Medulla oblongata (tissue), 1 donor: Measurements from ENCODE around the gene FBXW9.
A peak's percentile ranks its signal among the peaks of the same experiment; 100 is the strongest.
"Not testable (repeated sequence)": the region's sequence is repeated elsewhere in the genome, so short reads cannot be mapped to it uniquely, and the experiment has no call there.

ENCODE experiments used
- DNase-seq: peaks from one replicate; pipeline ENCODE4 v3.0.0-alpha.2; 2015; ENCODE audit errors: extremely low spot score

Gene FBXW9

DNA sequence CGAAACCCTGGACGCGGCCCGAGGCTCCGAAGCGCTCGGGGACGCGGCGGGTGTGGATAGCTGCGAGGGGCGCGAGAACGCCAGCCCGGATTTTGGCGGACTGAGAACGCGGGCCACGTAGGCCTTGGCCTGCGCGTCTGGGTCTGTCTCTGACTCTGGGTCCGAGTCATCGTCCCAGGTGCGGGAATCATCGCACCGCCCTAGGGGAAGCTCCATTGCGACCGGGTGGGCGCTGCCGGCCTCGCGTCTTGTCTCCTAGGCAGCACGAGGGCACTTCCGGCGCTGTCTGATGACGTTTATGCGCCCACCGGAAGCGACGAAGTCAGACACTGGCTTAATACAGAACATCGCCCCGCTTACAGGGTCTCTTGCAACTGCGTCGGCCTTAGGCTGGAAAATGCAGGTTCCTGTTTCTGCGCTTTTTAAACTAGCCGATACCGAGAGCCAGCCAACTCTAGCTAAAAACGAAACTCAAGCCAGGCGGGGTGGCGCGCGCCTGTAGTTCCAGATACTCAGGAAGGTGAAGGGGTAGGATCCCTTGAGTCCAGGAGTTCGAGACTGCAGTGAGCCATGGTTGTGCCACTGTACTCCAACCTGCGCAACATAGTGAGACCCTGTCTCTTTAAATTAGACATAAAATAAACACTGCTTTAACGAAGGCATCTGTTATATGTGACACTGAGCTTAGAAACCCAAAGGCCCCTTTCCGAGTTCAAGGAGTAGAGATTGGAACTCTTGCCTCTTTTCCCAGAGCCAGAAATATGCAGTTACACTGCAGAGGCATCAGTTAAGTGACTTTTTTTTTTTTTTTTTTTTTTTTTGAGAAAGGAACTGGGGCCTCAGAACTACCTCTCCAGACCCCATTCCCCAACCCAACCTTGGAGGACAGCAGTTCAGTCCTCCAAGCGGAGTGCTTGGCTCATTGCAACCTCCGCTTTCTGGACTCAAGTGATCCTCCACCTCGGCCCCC lies at the start of gene FBXW9:
TSS of gene FBXW9 (minus strand) at position 266 of the 970 bp plus-strand sequence. CDS start at position 216, 50 bp downstream.
- peak; percentile 96 for DNase-seq

DNA sequence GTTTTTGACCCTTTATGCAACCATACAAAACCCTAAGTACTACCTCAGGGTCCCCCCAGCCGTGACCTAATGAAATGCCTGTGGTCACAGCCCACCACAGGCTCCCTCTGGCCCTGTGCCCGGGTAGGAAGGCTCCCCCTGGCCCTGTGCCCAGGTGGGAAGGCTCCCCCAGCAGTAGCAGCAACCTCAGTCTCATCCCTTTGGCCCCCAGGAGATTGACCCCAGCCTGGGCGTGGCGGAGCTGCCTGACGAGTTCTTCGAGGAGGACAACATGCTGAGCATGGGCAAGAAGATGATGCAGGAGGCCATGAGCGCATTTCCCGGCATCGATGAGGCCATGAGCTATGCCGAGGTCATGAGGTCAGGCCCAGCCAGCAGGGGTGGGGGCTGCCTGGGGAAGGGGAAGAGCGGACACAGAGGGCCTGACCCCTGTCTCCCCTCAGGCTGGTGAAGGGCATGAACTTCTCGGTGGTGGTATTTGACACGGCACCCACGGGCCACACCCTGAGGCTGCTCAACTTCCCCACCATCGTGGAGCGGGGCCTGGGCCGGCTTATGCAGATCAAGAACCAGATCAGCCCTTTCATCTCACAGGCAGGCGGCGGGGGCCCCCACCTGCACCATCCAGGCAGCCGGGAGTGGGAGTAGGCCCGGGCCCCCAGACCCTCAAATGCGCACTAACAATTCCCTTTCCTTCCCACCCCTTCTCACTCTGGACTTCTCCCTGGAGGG lies 48.9 kb upstream of the FBXW9 start:
- no peak for DNase-seq

DNA sequence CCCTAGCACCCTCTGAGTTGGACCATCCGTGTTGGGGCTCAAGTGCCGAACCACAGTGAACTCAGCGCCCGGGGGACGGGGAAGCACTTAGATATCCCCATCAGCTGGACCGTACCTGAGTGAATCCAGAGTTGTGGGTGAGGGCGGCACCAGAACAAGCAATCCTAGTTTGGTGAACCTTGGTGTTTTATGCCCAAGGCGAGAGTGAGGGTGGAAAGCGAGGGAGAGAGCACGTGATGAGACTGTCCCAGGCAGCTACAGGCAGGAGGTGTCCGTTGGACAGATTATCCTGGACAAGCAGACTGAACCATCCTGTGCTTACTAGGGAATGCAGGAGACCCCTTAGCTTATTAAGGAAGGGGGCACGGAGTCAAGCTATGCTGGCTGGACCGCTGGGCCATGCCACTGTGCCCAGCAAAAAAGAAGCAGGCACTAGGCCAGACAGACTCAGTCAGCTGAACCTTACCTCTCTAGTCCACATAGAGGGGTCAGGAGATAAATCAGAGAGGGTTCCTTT lies 41.5 kb upstream of the FBXW9 start:
- DNase-seq = no peak

DNA sequence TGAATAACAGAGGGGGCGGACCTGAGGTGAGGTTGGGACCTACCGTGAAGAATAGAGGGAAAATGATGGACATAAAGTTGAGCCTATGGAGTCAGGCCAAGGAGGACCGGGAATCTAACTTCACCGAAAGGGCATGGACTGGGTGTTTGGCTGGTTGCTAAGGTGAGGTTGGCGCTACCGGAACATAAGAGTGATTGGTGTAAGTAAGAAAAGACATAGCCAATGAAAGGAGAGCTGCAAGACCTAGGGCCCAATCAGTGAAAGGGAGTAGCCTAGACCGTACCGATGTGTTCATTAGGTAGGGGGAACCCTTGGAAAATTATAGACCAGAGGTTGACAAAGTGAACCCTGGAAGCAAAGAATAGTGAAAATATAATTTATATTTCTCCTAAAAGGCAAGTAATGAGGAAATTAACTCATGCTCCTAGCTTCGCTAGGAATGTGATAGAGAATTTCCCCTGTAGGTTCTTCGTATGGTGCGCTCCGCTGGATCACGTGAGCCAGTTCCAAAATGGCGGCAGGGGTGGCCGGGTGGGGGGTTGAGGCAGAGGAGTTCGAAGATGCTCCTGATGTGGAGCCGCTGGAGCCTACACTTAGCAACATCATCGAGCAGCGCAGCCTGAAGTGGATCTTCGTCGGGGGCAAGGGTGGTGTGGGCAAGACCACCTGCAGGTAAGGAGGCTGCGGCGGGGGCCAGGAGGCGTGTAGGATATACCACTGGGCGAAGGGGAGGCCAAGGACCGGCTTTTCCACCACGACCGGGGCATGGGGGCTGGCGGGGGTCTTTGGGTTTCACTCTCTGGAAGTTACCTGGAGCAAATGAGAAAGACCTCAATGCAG lies 40.8 kb upstream of the FBXW9 start, which contains the start of gene GET3:
TSS of gene GET3 (plus strand) at position 503 of the 840 bp plus-strand sequence. CDS start at position 512, 9 bp downstream.
- peak; percentile 99 for DNase-seq

DNA sequence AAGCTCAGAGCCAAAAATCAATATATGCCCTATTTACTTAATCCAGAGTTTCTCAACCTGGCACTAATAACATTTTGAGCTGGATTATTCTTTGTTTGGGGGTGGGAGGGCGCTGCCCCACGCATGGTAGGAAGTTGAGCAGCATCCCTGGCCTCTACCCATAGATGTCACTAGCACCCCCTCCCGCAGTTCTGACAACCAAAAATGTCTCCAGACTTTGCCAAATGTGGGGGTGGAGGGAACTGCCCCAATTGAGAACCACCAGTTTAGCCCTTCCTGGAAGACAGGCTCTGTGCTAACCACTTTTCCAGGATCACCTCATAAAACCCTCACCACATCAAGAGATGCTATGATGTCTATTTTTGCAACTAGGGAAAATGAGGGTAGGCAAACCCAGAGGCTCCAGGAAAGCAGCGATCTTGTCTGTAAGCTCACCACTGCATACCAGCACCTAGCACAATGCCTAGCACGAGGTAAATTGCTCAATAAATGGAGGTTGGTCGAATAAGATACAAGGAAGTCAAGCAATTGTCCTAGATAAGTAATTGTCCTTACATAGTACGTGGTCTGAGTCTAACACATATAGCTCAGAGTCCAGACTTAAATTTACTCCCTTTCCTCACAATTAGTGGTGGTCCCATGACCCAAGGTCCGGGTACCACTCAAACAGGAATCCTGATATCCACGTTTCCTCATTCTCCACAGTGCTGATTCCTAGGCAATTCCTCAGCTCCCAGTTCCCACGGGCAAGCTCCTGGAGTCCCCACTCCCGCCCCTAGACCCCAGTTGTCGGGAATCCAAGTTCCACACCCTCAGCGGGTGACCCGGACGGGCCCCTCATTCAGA lies 37.2 kb upstream of the FBXW9 start:
- no peak for DNase-seq

DNA sequence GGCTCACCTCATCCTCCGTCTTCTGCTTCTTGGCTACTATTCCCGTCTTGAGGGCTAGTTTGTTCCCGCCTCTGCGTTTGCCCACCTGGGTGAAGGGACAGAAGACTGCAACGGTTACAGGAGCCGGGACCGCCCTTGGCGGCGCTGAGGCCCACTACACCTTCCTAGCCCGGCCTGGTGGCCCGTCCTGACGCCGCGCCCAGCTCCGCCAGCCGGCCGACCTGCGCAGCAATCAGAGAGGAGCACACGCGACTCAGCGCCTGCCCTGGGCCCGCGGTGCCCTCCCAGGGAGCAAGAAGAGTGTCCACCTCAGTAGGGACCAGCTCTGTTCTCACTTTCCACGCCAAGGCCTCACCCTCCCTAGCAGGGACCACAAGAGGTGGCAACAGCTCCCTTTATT lies 34.9 kb upstream of the FBXW9 start:
- no peak for DNase-seq

DNA sequence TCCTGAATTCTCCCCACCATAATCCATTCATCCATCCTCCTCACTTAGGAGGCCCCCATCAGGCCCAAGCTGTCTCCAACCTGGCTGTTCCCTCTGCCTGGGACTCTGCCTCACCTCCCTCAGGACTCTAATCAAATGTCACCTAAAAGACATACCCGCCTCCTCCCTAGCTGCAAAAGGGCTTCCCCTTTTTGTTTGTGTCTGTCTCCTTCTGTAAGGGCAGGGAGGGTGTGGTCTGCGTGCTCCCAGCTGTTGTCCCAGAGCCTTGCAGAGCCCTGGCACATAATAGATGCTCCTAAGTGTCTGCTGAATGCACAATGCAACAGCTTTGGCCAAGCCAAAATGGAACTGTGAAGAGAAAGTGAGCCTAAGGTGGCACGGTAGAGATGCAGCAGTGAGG lies 33.6 kb upstream of the FBXW9 start:
- no peak for DNase-seq

DNA sequence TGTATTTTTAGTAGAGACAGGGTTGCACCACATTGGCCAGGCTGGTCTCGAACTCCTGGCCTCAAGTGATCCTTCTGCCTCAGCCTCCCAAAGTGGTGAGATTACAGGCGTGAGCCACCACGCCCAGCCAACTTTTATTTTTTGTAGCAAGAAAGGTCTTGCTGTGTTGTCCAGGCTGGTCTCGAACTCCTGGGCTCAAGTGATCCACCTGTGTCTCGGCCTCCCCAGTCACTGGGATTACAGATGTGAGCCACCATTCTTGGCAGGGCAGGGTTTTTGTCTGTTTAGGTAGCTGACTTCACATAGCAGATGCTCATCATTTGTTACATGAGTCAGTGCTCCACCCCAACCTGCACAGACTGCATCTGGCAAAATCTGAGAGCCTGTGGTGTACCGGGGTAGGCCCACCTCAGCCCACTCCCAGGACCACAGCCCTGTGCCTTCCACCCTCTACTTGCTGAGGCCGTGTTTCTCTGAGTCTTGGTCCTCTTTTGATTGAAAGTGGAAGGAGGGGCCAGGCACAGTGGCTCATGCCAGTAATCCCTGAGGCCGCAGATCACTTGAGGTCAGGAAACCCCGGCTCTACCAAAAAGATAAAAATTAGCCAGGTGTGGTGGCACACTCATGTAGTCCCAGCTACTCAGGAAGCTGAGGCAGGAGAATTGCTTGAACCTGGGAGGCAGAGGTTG lies 31.5 kb upstream of the FBXW9 start:
- no peak for DNase-seq

DNA sequence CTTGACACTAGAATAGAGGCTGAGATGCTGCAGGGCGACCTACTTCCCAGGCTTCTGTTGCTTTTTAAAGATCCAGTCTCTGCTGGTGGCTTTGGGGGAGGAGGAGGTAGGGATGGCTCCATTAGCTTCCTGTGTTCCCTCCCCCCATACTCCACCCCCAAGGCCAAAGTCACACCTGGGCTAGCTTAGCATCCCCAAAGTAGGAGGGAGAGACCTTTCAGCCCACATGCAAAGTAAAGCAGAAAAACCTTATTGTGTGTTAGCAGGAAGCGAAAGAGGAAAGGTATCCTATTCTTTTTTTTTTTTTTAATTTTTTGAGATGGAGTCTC lies 30.5 kb upstream of the FBXW9 start:
- no peak for DNase-seq

DNA sequence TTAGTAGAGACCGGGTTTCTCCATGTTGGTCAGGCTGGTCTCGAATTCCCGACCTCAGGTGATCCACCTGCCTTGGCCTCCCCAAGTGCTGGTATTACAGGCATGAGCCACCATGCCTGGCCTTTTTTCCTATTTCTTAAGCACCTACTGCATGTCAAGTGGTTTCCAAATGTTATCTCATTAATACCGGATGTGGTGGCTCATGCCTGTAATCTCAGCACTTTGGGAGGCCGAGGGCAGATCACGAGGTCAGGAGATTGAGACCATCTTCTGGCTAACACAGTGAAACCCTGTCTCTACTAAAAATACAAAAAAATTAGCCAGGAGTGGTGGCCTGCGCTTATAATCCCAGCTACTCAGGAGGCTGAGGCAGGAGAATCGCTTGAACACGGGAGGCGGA lies 29.2 kb upstream of the FBXW9 start:
- not testable (repeated sequence) for DNase-seq

DNA sequence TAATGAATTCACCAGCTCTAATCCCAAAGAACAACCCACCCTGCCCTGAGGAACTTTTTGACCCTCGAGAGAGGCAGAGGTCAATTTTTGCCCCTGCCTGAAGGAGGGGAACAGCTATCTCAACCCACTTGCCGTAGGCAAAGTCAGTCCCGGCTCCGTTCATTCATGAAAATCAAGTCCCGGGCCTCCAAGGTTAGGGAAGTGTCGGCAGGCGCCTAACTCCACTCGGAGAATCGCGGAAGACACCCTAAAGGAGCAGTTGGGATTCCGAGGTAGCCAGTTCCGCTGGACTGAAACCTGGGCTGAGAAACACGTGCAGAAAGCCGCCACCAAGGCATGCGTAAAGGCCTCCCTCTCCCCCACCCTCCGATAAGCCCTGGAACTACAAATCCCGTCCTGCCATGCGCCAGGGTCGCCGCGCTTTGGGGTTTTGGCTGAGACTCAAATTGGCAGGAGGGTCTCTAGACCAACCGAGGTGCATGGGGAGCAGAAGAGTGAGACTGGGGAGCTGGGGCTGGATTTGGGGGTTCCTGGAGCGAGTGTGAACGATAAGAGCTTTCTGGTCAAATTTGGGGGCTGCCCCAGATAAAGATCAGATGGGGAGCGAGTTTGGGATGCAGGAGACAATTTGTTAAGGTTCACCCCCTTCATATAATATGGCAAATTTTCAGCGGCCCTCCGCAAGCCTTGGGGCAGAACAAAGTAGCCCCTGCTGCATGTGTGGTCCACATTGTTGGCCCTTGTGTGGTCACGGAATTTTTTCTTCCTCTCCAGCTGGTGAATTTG lies 27.4 kb upstream of the FBXW9 start, which contains the start of gene TNPO2:
TSS of gene TNPO2 (minus strand) at position 292 of the 786 bp plus-strand sequence. CDS start 2,955 bp downstream, outside the sequence.
- peak; percentile 54 for DNase-seq

DNA sequence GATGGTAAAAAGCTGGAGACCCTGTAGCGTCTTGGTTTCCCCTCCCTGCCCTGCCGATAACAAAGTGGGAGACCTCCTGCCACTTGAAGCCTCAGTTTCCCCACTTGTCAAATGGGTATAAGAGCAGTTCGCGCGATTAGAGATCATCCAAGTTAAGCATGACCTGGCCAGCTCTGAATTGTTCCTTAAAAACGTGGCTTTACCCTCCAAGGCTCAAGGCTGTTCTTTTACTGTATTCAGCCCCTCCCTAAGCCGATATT lies 26.9 kb upstream of the FBXW9 start:
- no peak for DNase-seq

DNA sequence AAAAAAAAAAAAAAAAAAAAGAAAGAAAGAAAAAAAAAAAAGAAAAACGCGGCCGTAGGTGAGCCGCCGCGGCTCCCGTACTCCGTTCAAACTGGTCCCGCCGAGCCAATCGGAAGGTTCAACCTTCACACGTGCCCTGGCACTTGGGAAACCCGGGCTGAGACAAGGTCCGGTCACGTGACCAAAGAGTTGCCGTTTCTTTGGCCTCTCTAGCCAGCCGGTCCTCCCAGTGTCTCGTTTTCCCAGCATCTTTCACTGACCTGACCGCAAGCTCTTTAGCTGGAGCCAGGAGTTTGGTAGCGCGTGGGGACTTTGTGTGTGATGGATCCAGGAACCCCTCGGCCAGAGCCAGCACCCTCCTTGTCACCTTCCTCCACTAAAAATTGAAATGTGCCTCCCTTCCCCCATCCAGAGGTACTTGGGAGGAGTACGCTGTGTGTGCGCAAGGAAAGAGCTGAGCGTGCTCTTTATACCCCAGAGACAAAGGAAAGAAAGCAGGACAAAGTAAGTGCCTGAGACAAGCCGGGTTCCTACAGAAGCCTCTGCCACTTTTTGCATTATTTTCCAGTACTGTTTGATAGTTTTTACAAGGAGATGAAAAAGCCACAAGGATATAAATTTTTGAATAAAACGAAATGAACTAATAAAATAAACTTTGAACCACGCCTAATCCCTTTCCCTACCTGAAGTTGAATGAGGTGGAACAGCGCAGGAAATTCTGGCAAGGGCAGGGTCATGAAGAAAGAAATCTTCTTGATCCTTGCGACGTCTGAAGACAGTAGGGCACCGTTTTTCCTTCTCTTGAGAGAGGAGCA lies 26.3 kb upstream of the FBXW9 start:
- DNase-seq = peak; percentile 100

DNA sequence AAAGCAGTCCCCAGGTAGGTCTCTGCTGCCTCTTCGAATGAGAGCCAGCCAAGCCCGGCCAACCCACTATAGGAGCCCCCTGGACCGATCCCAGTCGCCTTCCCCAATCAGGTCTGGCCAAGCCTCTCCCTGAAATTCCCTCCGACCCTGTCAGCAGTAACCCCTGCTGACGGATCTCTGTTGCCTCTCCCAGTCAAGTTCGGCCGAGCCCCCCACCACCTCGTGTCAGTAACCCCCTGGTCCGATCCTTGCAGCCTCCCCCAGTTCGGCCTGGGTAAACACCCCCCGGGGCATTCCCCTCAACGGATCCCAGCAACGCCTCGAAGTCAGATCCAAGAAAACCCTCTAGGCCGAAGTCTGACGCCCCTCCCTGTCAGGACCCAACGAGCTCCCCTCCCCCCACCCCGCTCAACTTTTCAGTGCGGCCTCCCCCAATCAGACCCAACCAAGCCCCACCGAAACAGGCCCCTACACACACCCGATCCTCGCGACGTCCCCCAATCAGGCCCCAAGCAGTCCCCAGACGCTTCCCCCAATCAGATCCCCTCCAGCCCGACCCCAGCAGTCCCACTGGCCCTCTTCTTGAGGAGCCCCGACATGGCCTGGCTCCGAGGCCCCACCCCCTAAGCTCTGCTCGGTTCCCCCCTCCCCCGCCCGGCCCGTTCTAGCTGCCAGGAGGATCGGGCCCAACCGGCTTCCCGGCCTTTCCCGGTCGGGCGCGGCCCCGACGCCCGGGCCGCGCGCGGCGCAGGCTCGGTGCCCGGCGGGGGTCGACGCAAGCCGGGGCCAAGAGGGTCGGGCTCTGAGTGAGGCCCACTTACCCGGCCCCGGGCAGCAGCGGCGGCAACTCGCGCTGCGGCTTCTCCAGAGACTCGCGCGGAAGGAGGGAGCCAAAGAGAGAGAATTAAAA lies 25.5 kb upstream of the FBXW9 start:
- peak; percentile 35 for DNase-seq

DNA sequence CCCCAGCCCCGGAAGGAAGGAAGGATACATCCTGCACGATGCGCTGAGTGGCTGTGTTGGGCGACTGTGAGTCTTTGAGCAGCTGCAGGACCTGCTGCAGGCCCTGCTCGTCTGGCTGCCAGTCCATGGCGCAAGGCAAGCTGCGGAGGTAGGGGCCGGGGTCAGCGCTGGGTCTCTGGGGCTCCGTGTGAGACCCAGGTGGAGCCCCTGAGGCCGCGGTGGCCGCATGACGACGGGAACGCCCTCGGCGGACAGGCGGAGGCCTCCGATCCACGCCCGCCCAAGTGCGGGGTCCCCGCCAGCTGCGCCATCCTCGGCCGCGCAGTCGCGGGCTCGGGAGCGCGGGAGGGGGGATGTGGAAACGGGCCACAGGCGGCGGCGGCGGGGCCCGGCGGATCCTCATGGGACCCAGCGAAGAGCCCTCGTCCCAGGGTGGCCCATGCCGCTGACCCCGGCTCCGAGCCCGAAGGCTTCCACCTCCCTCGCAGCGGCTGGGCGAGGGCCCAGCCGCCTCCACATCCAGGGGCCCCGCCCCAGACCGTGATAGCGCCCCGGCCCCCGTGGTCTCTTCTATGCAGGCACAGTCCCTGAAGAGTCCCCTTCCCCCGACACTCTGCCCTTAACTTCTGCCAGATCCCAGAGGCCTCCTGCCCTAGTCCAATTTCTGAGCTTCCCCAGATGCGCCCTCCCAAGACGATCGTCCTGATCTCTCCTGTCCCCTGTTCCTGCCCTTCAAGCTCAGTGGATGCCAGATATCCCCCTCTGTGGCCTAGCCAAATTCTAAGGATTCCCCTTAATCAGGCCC lies 24.6 kb upstream of the FBXW9 start:
- no peak for DNase-seq

DNA sequence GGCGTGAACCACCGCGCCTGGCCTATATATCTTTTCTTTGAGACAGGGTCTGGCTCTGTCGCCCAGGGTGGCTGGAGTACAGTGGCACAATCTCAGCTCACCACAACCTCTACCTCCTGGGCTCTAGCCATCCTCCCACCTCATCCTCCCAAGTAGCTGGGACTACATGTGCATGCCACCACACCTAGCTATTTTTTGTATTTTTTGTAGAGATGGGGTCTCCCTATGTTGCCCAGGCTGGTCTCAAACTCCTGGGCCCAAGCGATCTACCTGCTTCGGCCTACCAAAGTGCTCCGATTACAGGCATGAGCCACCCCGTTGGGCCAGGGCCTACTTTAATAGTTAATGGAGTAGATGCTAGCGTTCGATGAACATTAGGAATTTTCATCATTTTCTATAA lies 23.9 kb upstream of the FBXW9 start:
- no peak for DNase-seq

DNA sequence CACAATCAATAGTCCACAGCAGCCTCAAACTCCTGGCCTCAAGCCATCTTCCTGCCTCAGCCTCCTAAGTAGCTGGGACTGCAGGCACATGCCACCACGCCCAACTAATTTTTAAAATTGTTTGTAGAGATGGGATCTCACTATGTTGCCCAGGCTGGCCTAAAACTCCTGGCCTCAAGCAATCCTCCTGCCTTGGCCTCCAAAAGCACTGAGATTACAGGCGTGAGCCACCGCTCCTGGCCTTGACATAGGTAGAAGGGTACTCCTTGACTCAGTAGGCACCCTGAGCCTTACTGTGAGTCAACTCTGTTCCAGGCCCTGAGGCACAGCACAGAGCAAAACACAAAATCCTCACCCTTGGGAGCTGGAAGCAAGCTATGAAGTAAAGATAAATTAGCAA lies 19.5 kb upstream of the FBXW9 start:
- no peak for DNase-seq
